Measurements from ENCODE around the gene ATG9B.
"Not testable (repeated sequence)": the region's sequence is repeated elsewhere in the genome, so short reads cannot be mapped to it uniquely, and the experiment has no call there.

Gene ATG9B

DNA sequence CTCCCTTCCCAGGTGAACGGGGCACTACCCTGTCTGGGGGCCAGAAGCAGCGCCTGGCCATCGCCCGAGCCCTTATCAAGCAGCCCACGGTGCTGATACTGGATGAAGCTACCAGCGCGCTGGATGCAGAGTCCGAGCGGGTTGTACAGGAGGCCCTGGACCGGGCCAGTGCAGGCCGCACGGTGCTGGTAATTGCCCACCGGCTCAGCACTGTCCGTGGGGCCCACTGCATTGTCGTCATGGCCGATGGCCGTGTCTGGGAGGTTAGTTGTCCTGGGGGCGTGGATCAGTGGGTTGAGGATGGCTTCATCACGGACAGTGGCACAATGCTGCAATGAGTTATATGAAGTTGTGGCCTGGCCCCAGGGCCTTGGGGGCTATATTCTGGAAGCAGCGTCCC is 19.7 kb upstream of the ATG9B start:
- in situ Hi-C loops (cut with HindIII; ENCODE audit: low pct_ligation_motif_present, low sequenced_read_pairs) = no loop called here
- no peaks in the 10 kb centered on the region for H3K36me3 ChIP-seq (replicated peaks)
- no peak overlapping the region for H3K27ac ChIP-seq
- H3K27me3 ChIP-seq (replicated peaks) = no peaks in the 10 kb centered on the region
- TF ChIP-seq, protein P1, sequence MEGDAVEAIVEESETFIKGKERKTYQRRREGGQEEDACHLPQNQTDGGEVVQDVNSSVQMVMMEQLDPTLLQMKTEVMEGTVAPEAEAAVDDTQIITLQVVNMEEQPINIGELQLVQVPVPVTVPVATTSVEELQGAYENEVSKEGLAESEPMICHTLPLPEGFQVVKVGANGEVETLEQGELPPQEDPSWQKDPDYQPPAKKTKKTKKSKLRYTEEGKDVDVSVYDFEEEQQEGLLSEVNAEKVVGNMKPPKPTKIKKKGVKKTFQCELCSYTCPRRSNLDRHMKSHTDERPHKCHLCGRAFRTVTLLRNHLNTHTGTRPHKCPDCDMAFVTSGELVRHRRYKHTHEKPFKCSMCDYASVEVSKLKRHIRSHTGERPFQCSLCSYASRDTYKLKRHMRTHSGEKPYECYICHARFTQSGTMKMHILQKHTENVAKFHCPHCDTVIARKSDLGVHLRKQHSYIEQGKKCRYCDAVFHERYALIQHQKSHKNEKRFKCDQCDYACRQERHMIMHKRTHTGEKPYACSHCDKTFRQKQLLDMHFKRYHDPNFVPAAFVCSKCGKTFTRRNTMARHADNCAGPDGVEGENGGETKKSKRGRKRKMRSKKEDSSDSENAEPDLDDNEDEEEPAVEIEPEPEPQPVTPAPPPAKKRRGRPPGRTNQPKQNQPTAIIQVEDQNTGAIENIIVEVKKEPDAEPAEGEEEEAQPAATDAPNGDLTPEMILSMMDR (IDR thresholded peaks at IDR 0.05; ENCODE audit: low read depth, low read length, missing control alignments) = no peak
- no peak overlapping the region for H3K4me3 ChIP-seq (ENCODE audit: low read depth, low read length)
- no peak for DNase-seq

DNA sequence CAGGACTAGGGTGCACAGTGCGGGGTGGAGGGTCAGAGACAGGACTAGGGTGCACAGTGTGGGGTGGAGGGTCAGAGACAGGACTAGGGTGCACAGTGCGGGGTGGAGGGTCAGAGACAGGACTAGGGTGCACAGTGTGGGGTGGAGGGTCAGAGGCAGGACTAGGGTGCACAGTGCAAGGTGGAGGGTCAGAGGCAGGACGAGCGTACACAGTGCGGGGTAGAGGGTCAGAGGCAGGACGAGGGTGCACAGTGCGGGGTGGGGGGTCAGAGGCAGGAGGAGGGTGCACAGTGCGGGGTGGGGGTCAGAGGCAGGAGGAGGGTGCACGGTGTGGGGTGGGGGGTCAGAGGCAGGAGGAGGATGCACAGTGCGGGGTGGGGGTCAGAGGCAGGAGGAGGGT is 19.2 kb upstream of the ATG9B start:
- DNase-seq; H3K4me3 ChIP-seq (ENCODE audit: low read depth, low read length); H3K27me3 ChIP-seq (replicated peaks); in situ Hi-C loops (cut with HindIII; ENCODE audit: low pct_ligation_motif_present, low sequenced_read_pairs); H3K27ac ChIP-seq; H3K36me3 ChIP-seq (replicated peaks): not testable (repeated sequence)

DNA sequence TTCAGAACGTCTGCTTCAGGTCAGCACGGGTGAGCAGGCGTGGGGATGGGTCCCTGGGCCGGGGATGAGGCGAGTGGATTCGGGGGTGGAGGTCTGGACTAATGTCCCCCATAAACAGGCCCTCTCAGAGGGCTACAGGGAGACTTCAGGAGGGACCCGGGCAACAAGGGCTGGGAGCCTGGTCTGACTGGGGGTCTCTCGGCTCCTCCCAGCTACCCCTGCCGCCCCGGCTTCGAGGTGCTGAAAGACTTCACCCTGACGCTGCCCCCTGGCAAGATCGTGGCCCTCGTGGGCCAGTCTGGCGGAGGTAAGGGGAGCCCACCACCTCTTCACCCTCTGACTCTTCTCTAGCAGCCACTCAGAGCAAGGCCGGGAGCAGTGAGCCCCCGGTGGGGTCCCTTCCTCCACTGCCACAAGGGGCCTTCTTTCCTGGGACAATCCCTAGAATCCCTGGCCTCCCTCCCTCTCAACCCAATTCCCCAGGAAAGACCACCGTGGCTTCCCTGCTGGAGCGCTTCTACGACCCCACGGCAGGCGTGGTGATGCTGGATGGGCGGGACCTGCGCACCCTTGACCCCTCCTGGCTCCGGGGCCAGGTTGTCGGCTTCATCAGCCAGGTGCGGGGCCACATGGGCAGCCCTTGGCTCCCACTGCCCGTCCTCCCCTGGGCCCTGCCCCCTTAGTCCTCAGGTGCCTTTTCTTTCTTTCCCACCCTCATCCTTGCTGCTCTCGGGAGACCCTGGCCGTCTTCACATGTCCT is 16.5 kb upstream of the ATG9B start:
- no peak for DNase-seq
- Histone ChIP-seq H3K36me3 (replicated peaks) (peaks cover 18% of the 10 kb centered on the region), H3K4me3 (ENCODE audit: low read depth, low read length) (no peak overlapping the region), H3K27ac (no peak overlapping the region), H3K27me3 (replicated peaks) (no peaks in the 10 kb centered on the region)
- TF ChIP-seq, protein P1 (IDR thresholded peaks at IDR 0.05; ENCODE audit: low read depth, low read length, missing control alignments) = no peak
- in situ Hi-C loops (cut with HindIII; ENCODE audit: low pct_ligation_motif_present, low sequenced_read_pairs) = no loop called here

DNA sequence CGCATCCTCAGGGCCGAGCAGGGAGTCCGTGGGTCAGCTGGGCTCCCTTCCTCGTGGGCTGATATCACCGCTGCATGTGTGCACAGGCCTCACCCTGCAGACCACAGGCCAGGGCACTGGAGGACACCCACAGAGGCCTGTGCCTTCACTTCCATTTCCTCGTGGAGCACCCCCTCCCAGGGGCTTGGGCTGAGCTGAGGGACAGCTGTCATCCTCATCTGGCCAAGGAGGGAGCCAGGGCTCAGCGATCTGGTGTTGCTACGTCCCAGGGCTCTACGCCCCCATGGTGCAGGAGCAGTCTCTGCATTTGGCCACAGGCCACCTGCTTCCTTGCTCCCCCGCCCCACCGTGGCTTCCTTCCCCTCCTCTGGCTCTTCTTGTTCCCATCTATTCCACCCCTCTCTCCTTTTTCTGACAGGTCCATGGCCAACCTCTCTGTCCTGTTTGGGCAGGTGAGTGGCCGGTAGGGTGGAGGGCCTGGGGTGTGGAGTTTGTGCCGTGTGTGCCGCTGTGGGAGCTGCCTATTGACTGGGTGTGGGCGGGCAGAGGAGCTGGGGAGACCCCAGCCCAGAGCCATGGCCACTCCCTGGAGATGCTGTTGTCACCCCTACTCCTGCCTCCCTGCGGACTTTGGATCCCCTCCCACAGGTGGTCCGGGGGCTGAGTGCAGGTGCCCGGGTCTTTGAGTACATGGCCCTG is 15.7 kb upstream of the ATG9B start:
- Histone ChIP-seq H3K27ac (peak overlapping the region; percentile 86), H3K36me3 (replicated peaks) (peaks cover 26% of the 10 kb centered on the region), H3K4me3 (ENCODE audit: low read depth, low read length) (no peak overlapping the region), H3K27me3 (replicated peaks) (no peaks in the 10 kb centered on the region)
- no peak for DNase-seq
- in situ Hi-C loops (cut with HindIII; ENCODE audit: low pct_ligation_motif_present, low sequenced_read_pairs) = no loop called here
- TF ChIP-seq, protein P1 (IDR thresholded peaks at IDR 0.05; ENCODE audit: low read depth, low read length, missing control alignments) = no peak

DNA sequence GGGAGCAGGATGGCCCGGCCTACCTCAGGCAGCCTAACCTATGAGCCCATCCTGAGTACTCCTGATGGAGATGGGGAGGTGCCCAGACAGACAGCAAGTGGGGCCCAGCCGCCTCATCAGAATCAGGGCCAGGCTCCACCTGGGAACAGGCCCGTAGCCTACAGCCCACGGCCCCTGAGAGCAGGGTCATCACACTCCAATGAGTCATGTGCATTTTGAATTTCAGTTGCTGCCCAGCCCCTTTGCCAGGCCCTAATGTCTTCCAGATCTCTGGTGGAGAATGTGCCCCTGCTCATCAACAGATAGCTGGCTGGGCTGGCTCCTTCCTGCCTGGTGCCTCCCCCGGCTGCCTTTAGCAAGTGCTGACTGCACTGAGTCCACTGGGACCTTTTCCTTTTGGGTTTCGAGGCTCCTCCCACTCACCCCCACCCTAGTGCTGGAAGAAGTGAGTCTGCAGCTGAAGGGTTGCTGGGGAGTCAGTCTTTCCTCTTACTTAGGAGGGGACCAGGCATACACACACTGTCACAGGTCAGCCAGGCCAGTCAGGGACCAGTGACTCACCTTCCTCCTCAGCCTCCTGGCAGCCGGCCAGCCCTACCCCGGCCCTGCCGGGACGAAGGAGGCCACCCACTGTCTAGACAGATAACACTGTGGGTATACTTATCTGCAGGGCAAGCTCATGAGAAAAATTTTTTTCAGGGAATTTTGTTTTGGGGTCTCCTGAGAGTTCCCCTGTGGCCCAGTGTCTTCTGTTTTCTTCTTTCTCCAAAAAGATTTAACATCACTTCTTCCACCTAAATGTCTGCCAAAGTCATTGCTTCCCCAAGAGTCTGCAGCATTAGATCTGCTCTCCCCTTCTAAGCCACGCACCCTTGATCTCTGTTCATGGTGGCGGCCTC is 14.9 kb upstream of the ATG9B start:
- H3K36me3 ChIP-seq (replicated peaks) = peaks cover 34% of the 10 kb centered on the region
- no peak overlapping the region for H3K4me3 ChIP-seq (ENCODE audit: low read depth, low read length)
- TF ChIP-seq, protein P1 (IDR thresholded peaks at IDR 0.05; ENCODE audit: low read depth, low read length, missing control alignments) = no peak
- in situ Hi-C loops (cut with HindIII; ENCODE audit: low pct_ligation_motif_present, low sequenced_read_pairs) = no loop called here
- DNase-seq = peak; percentile 94
- no peaks in the 10 kb centered on the region for H3K27me3 ChIP-seq (replicated peaks)
- H3K27ac ChIP-seq = peak overlapping the region; percentile 86

DNA sequence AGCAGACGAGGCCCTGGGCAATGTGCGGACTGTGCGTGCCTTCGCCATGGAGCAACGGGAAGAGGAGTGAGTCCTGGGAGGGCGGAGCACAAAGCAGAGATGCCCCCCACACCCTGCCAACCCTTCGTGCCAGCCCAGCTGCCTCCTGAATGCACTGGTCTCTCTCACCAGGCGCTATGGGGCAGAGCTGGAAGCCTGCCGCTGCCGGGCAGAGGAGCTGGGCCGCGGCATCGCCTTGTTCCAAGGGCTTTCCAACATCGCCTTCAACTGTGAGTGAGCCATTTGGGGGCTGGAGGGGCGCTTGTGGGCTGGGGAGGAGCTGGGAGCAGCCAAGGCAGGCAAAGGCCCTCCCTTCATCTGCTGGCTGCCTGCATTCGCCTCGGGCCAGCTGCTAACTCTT is 11.6 kb upstream of the ATG9B start:
- Histone ChIP-seq H3K27me3 (replicated peaks) (no peaks in the 10 kb centered on the region), H3K4me3 (ENCODE audit: low read depth, low read length) (no peak overlapping the region), H3K36me3 (replicated peaks) (peaks cover 43% of the 10 kb centered on the region), H3K27ac (no peak overlapping the region)
- DNase-seq = no peak
- TF ChIP-seq, protein P1 (IDR thresholded peaks at IDR 0.05; ENCODE audit: low read depth, low read length, missing control alignments) = no peak
- in situ Hi-C loops (cut with HindIII; ENCODE audit: low pct_ligation_motif_present, low sequenced_read_pairs) = no loop called here
